Chondrocyte (in vitro differentiated cells): ENCODE results near the gene SLC1A1. TPM values are rescaled to one million over a fixed set of nuclear protein-coding genes. Genes with fewer than 3 reads are reported as not detected.

Source experiments
- DNase-seq: peaks from one replicate; pipeline ENCODE4 v3.0.0; 2021; ENCODE audit warnings: mixed read lengths, low spot score
- H3K27ac Mint-ChIP-seq: one replicate; pipeline ENCODE4 v1.8.0; 2021; ENCODE audit warnings: mild to moderate bottlenecking, moderate library complexity, mixed read lengths; ENCODE audit not compliant: unreplicated experiment
- H3K27me3 Mint-ChIP-seq: 2 replicates; pipeline ENCODE4 v1.8.0; 2021; ENCODE audit warnings: low read depth, mixed read lengths
- H3K36me3 Mint-ChIP-seq: 2 replicates; pipeline ENCODE4 v1.8.0; 2021; ENCODE audit warnings: low read depth, mixed read lengths
- H3K4me1 Mint-ChIP-seq: 2 replicates; pipeline ENCODE4 v1.8.0; 2021; ENCODE audit warnings: low read depth, mild to moderate bottlenecking, mixed read lengths
- H3K4me3 Mint-ChIP-seq: one replicate; pipeline ENCODE4 v1.8.0; 2021; ENCODE audit warnings: mild to moderate bottlenecking, moderate library complexity, mixed read lengths; ENCODE audit not compliant: unreplicated experiment
- H3K9me3 Mint-ChIP-seq: 2 replicates; pipeline ENCODE4 v1.8.0; 2021; ENCODE audit warnings: low read depth, mixed read lengths
- CTCF ChIP-seq: fragments of 200-600 bp; sonication (generic); IDR thresholded peaks from 2 replicates; pipeline ENCODE4 v1.5.0; 2021; ENCODE audit warnings: antibody characterized with exemption, mild to moderate bottlenecking, moderate library complexity
- total RNA-seq: library from RNA; stranded (reverse); gene quantifications from 3 replicates; pipeline ENCODE4 v1.2.1, GENCODE V29; 2021

The SLC1A1 gene
- total RNA-seq, 1 donor from 2014 or later, result 11.0 TPM

GRCh38 chr9:4620881-4621555 is 130.8 kb downstream of the SLC1A1 start:
- no peak for TF ChIP-seq CTCF
- no peaks in the 10 kb centered on the region for H3K27me3 Mint-ChIP-seq
- no peaks in the 10 kb centered on the region for H3K36me3 Mint-ChIP-seq
- no peak for DNase-seq
- H3K9me3 Mint-ChIP-seq, result no peaks in the 10 kb centered on the region
- H3K4me3 Mint-ChIP-seq, result no peak overlapping the region
- no peak overlapping the region for H3K27ac Mint-ChIP-seq
- H3K4me1 Mint-ChIP-seq, result peaks cover 9% of the 10 kb centered on the region

- DNase-seq, result no peak
- Mint-ChIP-seq H3K9me3 (no peaks in the 10 kb centered on the region), H3K4me3 (no peak overlapping the region), H3K27ac (no peak overlapping the region), H3K4me1 (peaks cover 9% of the 10 kb centered on the region), H3K27me3 (no peaks in the 10 kb centered on the region), H3K36me3 (no peaks in the 10 kb centered on the region)
- TF ChIP-seq CTCF, result no peak
Observed at GRCh38 chr9:4622016-4622415, 131.7 kb downstream of the SLC1A1 start.

- TF ChIP-seq CTCF, result peak; percentile 40
- H3K9me3 Mint-ChIP-seq, result no peaks in the 10 kb centered on the region
- DNase-seq, result no peak
- H3K4me3 Mint-ChIP-seq, result no peak overlapping the region
- peaks cover 1% of the 10 kb centered on the region for H3K27me3 Mint-ChIP-seq
- no peak overlapping the region for H3K27ac Mint-ChIP-seq
- peaks cover 4% of the 10 kb centered on the region for H3K4me1 Mint-ChIP-seq
- H3K36me3 Mint-ChIP-seq, result no peaks in the 10 kb centered on the region
Observed at GRCh38 chr9:4630836-4631235, 140.6 kb downstream of the SLC1A1 start.

Other genes starting within 250 kb of the SLC1A1 start
- gene GLIS3, start 190.4 kb upstream of the SLC1A1 start, total RNA-seq, result 21.2 to 28.4 TPM (median 27.9 TPM) in 3 replicates
- 4.3 to 5.9 TPM (median 5.0 TPM) in 3 replicates for gene PLPP6, start 171.8 kb downstream of the SLC1A1 start, total RNA-seq
- gene SPATA6L, start 176.0 kb downstream of the SLC1A1 start, total RNA-seq, result 0.35 to 0.65 TPM (median 0.46 TPM) in 3 replicates
- gene CDC37L1, start 189.1 kb downstream of the SLC1A1 start, total RNA-seq, result 15.9 to 19.4 TPM (median 17.0 TPM) in 3 replicates